ENCODE data around the gene CBX4. TPM values are rescaled to one million over a fixed set of nuclear protein-coding genes. Genes with fewer than 3 reads are reported as not detected.

Gene CBX4
- total RNA-seq, 2 experiments from 2014 or later, result 53.8 to 54.4 TPM

DNA sequence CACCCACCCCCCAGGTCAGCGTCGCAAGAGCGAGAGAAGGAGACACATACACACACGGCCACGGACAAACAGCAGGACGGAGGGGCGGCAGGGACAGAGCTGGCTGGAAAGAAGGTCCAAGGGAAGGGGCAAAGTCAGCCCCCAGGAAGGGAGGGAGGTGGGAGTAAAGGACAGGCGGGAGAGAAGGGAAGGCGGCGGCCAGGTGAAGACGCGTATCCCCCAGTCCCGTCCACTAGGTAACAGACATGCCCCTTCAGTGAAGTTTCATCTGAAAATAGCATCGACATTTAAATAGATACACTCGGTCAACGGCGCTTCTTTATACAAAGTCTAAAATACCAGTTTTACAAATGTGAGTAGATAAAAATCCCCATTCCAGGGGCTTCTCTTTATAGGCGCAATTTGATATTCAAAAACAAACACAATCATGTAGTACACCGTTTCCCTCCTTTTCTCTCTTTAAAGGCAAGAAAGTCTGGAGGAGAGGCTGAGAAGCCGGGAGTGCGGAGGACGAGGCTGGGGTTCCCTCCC, 46.8 kb downstream of the CBX4 start:
- peaks cover 11% of the 10 kb centered on the region for H3K4me1 Mint-ChIP-seq
- H3K36me3 Mint-ChIP-seq, result peaks cover 3% of the 10 kb centered on the region
- POLR2A ChIA-PET, result no interaction called here
- ATAC-seq (ENCODE audit: low read depth), result no peak
- no peak for DNase-seq
- H3K27me3 Mint-ChIP-seq, result peaks cover 41% of the 10 kb centered on the region
- no peaks in the 10 kb centered on the region for H3K9me3 Mint-ChIP-seq
- no peak overlapping the region for H3K4me3 Mint-ChIP-seq
- H3K27ac Mint-ChIP-seq, result no peak overlapping the region

DNA sequence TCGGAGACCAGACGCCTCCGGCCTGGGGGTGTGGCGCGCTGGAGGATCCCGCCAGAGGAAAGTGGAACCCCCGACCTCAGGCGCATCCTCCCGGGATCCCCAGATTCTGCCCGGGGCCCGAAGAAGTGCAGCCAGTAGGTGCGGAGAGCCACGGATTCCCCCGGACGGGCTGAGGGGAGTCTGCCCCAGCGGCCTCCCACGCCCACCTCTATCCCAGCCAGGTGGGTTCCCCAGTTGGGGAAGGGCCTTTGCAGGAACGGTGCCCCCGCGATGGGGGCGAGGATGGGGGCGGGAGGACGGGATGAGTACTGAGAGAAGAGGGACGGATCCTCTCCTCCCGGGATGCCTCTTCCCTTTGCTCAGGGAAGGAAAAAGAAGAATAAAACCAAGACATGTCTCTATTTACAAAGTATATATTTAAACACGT, 47.5 kb downstream of the CBX4 start:
- no peak overlapping the region for H3K27ac Mint-ChIP-seq
- DNase-seq, result no peak
- peaks cover 3% of the 10 kb centered on the region for H3K36me3 Mint-ChIP-seq
- POLR2A ChIA-PET, result no interaction called here
- no peaks in the 10 kb centered on the region for H3K9me3 Mint-ChIP-seq
- ATAC-seq (ENCODE audit: low read depth), result no peak
- peaks cover 11% of the 10 kb centered on the region for H3K4me1 Mint-ChIP-seq
- H3K4me3 Mint-ChIP-seq, result no peak overlapping the region
- peaks cover 44% of the 10 kb centered on the region for H3K27me3 Mint-ChIP-seq

DNA sequence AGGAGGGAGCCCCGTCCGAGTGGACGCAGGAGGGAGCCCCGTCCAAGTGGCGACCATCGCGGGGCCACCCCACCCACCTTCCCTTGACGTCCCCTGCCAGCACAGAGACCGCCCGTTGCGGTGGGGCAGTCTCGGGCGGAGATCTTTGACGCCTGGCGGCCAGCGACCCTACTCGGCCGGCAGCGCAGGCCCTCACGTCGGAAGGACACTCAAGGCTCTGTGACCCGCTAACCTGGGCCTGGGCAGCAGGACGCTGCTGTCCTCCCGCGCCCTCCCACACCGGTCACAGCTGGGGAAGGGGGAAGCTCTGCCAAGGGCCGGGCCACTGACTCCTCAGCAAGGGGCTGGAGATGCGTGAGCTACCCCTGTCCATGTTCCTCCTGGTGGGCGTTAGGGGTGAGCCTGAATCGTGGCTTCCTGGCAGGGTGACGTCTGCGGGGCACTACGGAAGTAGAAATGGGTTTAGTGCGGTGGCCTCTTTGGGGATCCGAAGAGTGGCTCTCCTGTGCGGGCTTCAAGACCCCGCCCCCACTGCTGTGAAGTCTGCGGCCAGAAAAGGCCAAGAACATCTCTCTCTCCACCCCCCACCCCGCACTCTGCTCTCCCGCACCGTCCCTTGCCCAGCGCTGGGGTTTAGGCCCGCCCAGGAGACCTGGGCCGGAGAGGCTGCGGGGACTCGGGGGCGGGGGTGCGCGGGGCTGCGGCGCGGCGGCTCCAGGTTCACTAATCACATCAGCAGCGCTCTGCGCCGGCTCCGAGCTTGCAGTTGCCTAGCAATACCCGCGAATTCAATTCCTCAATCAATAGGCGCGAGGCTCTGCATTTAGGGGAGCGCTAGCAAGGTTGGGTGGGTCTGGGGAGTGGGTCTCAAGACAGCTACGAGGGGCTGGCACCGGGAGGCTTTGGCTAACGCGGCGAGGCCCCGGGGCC, 48.2 kb downstream of the CBX4 start:
- peak; percentile 46 for DNase-seq
- ATAC-seq (ENCODE audit: low read depth), result no peak
- no peaks in the 10 kb centered on the region for H3K9me3 Mint-ChIP-seq
- H3K4me3 Mint-ChIP-seq, result no peak overlapping the region
- H3K27ac Mint-ChIP-seq, result no peak overlapping the region
- H3K27me3 Mint-ChIP-seq, result peaks cover 50% of the 10 kb centered on the region
- H3K4me1 Mint-ChIP-seq, result peaks cover 7% of the 10 kb centered on the region
- POLR2A ChIA-PET, result no interaction called here
- H3K36me3 Mint-ChIP-seq, result peaks cover 3% of the 10 kb centered on the region

DNA sequence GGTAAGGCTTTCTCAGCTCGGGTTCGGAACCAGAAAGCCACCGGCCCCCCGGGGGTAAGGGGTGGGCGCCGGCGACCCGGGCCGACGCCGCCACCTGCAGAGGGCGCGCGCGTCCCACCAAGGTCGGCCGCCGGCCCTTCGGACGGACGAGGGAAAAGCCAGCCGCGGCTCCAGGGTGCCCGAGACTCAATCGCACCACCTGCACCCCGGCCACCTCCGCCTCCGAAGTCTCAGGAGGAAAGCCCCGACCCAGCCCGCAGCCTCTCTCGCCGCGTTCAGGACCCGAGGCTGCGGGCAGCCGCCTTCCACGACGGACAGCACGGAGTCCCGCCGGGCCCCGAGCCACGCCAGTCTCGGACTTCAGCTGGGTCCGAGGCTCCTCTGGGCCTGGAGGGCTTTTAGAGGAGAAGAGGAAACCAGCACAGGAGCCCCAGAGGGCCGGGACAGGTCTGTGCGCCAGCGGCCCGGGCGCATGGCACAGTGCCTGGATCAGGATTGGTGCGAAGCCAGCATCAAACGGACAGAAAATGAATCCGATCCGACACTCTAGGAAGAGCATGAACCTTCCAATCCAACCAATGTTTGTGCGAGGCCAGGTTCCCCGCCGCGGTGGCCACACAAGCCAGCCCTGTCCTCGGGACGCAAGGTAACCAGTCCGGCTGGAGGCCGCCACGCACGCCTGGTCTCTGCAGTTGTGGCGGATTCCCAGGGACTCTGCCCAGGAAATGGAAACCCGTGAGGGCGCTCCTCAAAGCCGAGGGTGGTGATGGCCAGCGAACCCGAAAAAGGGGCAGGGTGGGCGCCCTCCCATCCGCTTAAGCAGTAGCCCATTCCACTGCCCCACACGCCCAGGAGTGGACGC, 49.1 kb downstream of the CBX4 start:
- H3K9me3 Mint-ChIP-seq, result no peaks in the 10 kb centered on the region
- H3K27me3 Mint-ChIP-seq, result peaks cover 50% of the 10 kb centered on the region
- H3K36me3 Mint-ChIP-seq, result peaks cover 3% of the 10 kb centered on the region
- H3K4me3 Mint-ChIP-seq, result peak overlapping the region; percentile 13
- POLR2A ChIA-PET, result interaction anchor here (1.1 kb wide), 1 partner anchor 18 kb away, joined by 3 read pairs; no protein-coding TSS in a partner anchor
- peak; percentile 21 for ATAC-seq (ENCODE audit: low read depth)
- DNase-seq, result peak; percentile 62
- H3K27ac Mint-ChIP-seq, result no peak overlapping the region
- peaks cover 2% of the 10 kb centered on the region for H3K4me1 Mint-ChIP-seq

DNA sequence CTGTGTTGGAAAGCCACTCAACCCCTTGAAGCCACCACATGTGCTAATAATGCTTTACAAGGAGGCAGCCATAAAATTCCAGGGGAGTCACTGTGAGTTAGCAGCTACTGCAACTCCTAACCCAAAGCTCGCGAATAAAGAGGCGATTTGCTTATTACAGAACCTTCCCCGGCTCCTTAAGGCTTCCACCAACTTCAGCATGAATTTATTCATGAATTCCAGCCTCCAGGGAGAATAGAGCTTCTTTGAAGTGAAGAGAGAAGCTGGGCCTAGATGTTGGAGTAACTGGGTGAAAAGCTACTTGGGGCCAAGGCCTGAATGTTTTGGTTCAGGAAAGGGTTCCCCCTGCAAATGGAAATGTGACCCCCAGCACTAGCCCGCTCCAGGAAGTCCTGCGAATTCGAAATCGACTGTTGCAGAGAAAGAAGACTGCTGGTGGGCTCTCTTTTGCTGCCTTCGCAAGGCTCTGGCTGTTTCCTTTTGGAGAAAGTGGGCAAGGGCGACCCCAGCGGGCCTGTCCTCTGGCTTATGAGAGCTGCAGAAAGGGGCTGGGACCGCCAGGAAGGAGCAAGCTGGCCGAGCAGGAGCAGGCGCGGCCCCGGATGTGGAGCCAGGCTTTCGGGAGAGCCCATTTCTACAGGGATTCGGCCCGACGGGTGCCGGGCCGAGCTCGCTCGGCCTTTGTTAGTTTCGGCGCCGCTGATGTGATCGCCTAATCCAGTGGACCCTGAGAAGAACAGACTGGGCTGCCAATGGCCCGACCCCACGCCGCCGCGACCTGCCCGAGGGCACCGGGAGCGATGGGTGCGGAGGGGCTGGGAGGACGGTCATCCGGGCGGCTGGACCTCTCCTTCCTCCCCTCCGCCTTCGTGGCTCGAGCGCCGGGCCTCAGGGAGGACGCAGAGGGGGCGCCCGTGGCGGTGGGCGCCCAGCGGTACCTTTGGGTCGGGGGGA, 50.0 kb downstream of the CBX4 start:
- POLR2A ChIA-PET, result interaction anchor here (1.0 to 1.1 kb wide), 2 partner anchors 19 to 50 kb away, joined by 3 read pairs; partner anchors contain the start of gene CBX4
- Mint-ChIP-seq H3K9me3 (no peaks in the 10 kb centered on the region), H3K27ac (no peak overlapping the region), H3K36me3 (peaks cover 3% of the 10 kb centered on the region), H3K27me3 (peaks cover 50% of the 10 kb centered on the region), H3K4me3 (no peak overlapping the region), H3K4me1 (peaks cover 2% of the 10 kb centered on the region)
- DNase-seq (no peak), ATAC-seq (ENCODE audit: low read depth) (no peak)

DNA sequence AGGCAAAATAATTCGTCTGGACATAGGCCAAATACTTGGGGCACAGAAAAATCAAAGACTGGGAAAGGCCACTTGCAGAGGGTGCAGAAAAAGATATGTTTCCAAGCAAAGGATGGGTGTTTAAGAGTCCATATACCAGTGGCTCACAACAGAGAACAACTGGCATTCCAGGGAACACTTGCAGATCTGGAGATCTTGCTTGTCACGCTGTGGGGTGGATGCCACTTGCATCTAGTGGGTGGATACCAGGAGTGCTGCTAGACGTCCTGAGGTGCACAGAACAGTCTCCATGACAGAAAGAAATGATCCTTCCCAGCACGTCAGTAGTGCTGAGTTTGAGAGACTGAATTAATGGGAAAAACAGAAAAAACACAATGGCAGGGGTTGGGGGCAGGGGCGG, 50.8 kb downstream of the CBX4 start:
- Mint-ChIP-seq H3K9me3 (no peaks in the 10 kb centered on the region), H3K36me3 (no peaks in the 10 kb centered on the region), H3K27me3 (peaks cover 50% of the 10 kb centered on the region), H3K4me3 (no peak overlapping the region), H3K4me1 (peaks cover 2% of the 10 kb centered on the region), H3K27ac (no peak overlapping the region)
- DNase-seq (no peak), ATAC-seq (ENCODE audit: low read depth) (no peak)
- POLR2A ChIA-PET, result interaction anchor here (1.0 kb wide), 1 partner anchor 51 kb away, joined by 3 read pairs; the partner anchor contains the start of gene CBX4

DNA sequence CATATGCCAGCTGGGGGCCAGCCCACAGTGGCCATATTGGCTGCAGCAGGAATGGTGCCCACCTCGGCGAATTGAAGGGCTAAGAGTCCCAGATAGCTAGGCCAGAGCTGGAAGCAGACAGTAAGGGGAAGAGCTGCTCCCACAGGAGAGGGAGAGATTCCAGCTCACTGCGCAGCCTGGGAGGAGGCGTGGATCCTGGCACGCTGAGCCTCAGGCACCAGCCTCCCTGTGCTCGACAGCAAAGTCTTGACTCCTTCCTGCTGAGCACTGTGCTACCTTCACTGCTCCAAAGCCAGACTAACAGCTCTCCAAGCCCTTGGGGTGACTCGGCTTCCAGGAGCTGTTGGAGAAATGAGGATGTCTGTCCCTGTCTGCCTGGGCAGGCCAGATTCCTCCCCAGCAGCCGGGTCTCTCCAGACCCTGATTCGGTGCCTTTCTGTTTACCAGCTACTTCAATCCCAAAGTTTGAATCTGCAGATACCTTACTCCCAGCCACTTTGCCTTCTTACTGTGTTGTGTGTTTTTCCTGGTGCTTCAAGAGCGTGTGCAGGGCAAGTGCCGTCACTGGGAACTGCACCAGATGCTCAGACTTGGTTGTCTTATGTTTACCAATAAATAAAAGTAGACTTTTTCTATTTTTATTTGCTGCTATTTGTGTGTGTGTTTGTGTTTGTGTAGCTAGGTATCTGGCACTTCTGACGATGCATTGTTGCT, 52.2 kb downstream of the CBX4 start:
- no peaks in the 10 kb centered on the region for H3K36me3 Mint-ChIP-seq
- peaks cover 1% of the 10 kb centered on the region for H3K4me1 Mint-ChIP-seq
- H3K27ac Mint-ChIP-seq, result no peak overlapping the region
- no peak for DNase-seq
- H3K27me3 Mint-ChIP-seq, result peaks cover 45% of the 10 kb centered on the region
- no peak for ATAC-seq (ENCODE audit: low read depth)
- no peaks in the 10 kb centered on the region for H3K9me3 Mint-ChIP-seq
- POLR2A ChIA-PET, result interaction anchor here (1.0 kb wide), 1 partner anchor 10 kb away, joined by 3 read pairs; the partner anchor contains the start of gene CBX8
- no peak overlapping the region for H3K4me3 Mint-ChIP-seq

DNA sequence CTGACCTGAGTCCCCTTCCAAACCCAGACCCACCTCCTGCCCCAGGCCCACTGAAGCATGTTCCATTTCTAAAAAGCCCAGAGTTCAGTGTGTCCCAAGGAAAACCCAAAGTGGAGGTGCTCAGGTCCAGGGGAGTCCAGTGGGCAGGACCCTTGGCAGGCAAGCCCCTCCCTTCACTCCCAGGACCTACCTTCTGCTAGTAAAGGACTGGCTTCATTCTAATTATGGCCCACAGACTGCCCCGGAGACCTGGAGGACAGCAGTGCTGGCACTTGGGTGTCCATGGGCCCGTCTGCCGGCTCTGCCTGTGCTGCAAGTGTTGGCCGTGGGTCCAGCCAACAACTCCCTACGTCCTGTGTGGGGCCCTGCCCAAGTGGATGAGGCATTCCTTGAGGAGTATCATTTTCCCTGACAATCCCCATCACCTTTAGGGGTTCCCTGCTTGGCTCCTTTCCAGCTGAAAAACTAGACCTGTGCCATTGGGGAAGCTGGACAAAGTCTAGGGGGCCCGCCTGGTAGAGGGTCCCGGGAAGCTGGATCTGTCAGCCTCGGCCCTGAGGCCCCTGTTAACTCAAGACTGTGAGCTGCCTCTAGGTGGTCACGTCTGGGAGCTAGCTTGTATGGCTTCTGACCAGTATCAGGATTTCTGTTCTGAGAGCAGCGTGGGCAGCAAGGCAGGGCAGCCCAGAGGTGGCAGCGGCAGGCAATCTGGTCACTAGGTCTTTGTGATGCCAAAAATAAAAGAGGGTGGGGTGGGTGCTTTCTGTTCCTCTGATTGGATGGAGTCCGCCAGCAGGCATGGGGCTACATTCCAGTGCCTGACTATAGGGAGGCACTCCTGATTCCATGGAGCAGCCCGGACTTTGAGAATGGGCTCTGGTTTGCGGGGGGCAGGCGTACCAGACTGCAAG, 53.1 kb downstream of the CBX4 start:
- POLR2A ChIA-PET, result interaction anchor here (0.5 to 1.0 kb wide), 2 partner anchors 11 to 16 kb away, joined by 3 read pairs; partner anchors contain the start of gene CBX8
- peaks cover 43% of the 10 kb centered on the region for H3K27me3 Mint-ChIP-seq
- H3K4me1 Mint-ChIP-seq, result peaks cover 8% of the 10 kb centered on the region
- DNase-seq (no peak), ATAC-seq (ENCODE audit: low read depth) (no peak)
- peaks cover 2% of the 10 kb centered on the region for H3K36me3 Mint-ChIP-seq
- H3K4me3 Mint-ChIP-seq, result no peak overlapping the region
- H3K9me3 Mint-ChIP-seq, result no peaks in the 10 kb centered on the region
- H3K27ac Mint-ChIP-seq, result no peak overlapping the region

DNA sequence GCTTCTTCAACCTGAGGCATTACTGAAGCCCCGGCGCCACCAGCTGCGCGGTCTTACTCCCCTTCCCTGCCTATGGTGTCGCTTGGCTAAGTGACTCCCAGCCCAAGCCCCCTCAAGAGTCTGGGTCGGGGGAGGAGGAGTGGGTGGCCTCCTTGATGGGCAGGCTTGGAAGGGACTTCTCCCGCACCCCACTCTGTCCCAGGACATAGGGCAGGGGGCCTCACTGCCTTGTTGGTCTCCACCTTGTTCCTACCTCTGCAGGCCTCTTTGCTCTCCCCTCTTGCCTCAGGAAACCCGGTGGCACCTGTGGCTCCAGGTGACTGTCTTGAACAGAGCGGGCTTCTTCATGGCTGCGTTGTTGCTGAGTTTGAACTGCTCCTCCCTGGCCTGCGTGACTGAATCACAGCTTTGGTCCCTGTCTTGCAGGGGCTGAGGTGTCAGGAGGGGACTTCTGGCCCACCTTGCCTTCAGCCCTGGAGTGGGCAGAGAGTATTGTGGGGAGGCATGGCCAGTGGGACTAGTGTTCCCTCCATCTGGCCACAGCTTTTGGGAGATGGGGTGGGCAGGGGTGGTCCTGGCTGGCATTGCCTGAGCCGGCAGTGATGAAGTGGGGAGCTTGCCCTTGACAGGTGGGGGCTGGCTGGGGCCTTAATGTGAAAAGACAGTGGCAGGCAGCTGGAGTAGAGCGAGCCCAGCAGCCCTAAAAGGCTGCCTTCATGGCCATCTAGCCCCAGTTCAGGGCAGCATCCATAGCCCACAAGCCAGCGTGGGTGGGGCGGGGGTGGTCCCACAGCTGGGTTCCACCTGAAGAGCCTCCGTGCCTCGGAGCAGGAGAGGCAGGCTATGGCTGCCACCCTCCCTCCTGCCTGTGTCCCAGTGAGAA, 54.0 kb downstream of the CBX4 start:
- DNase-seq, result no peak
- ATAC-seq (ENCODE audit: low read depth), result no peak
- no peak overlapping the region for H3K27ac Mint-ChIP-seq
- POLR2A ChIA-PET, result interaction anchor here (0.5 kb wide), 1 partner anchor 17 kb away, joined by 3 read pairs; no protein-coding TSS in a partner anchor
- peaks cover 14% of the 10 kb centered on the region for H3K4me1 Mint-ChIP-seq
- peaks cover 2% of the 10 kb centered on the region for H3K36me3 Mint-ChIP-seq
- peaks cover 35% of the 10 kb centered on the region for H3K27me3 Mint-ChIP-seq
- H3K4me3 Mint-ChIP-seq, result no peak overlapping the region
- no peaks in the 10 kb centered on the region for H3K9me3 Mint-ChIP-seq

DNA sequence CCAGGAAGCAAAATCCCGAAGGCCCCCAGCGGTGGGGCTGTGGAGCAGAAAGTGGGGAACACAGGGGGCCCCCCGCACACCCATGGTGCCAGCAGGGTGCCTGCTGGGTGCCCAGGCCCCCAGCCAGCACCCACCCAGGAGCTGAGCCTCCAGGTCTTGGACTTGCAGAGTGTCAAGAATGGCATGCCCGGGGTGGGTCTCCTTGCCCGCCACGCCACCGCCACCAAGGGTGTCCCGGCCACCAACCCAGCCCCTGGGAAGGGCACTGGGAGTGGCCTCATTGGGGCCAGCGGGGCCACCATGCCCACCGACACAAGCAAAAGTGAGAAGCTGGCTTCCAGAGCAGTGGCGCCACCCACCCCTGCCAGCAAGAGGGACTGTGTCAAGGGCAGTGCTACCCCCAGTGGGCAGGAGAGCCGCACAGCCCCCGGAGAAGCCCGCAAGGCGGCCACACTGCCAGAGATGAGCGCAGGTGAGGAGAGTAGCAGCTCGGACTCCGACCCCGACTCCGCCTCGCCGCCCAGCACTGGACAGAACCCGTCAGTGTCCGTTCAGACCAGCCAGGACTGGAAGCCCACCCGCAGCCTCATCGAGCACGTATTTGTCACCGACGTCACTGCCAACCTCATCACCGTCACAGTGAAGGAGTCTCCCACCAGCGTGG, 54.8 kb downstream of the CBX4 start:
- DNase-seq (no peak), ATAC-seq (ENCODE audit: low read depth) (no peak)
- no peak overlapping the region for H3K4me3 Mint-ChIP-seq
- peaks cover 20% of the 10 kb centered on the region for H3K4me1 Mint-ChIP-seq
- peaks cover 2% of the 10 kb centered on the region for H3K36me3 Mint-ChIP-seq
- H3K27ac Mint-ChIP-seq, result no peak overlapping the region
- POLR2A ChIA-PET, result no interaction called here
- H3K27me3 Mint-ChIP-seq, result peaks cover 33% of the 10 kb centered on the region
- no peaks in the 10 kb centered on the region for H3K9me3 Mint-ChIP-seq
